Fibroblast of lung (primary cell): ENCODE results near the gene IL16. TPM values are rescaled to one million over a fixed set of nuclear protein-coding genes. Genes with fewer than 3 reads are reported as not detected.

Experiments used
- DNase-seq, 2 donors: peaks; one replicate each; pipeline versions ENCODE4 v3.0.0 to v3.0.0-alpha.2; 2010; ENCODE audit warnings: low read depth in 2 of 2
- H2AFZ ChIP-seq: 2 replicates; pipeline ENCODE4 v1.5.1; 2012; ENCODE audit warnings: low read length, control low read depth, inconsistent platforms
- H3K27ac ChIP-seq: 2 replicates; pipeline ENCODE4 v1.5.1; 2011; ENCODE audit warnings: low read length, control low read depth; ENCODE audit not compliant: insufficient read depth
- H3K27me3 ChIP-seq: 2 replicates; pipeline ENCODE4 v1.5.1; 2011; ENCODE audit warnings: mild to moderate bottlenecking, low read length; ENCODE audit not compliant: control insufficient read depth, insufficient read depth
- H3K36me3 ChIP-seq: 2 replicates; pipeline ENCODE4 v1.5.1; 2011; ENCODE audit warnings: low read length; ENCODE audit not compliant: control insufficient read depth, insufficient read depth
- H3K4me1 ChIP-seq: 2 replicates; pipeline ENCODE4 v1.5.1; 2011; ENCODE audit warnings: low read length; ENCODE audit not compliant: control insufficient read depth, insufficient read depth; ENCODE audit errors: extremely low read depth
- H3K4me2 ChIP-seq: 2 replicates; pipeline ENCODE4 v1.5.1; 2011; ENCODE audit warnings: low read length, control low read depth; ENCODE audit not compliant: insufficient read depth; ENCODE audit errors: extremely low read depth
- H3K4me3 ChIP-seq, 4 experiments: fragments of 200-600 bp in 1 of 4; sonication (generic) in 1 of 4; replicated peaks in 1 of 4; 2 replicates each; pipeline ENCODE4 v1.5.1; 2011 to 2016; ENCODE audit warnings: low read length in 4 of 4, low read depth in 3 of 4, mild to moderate bottlenecking in 3 of 4, control low read depth in 2 of 4, inconsistent platforms in 1 of 4, mixed read lengths in 1 of 4; ENCODE audit not compliant: insufficient read depth in 1 of 4; ENCODE audit errors: control extremely low read depth in 1 of 4
- H3K79me2 ChIP-seq: 2 replicates; pipeline ENCODE4 v1.5.1; 2012; ENCODE audit warnings: mild to moderate bottlenecking, low read length, inconsistent platforms; ENCODE audit not compliant: control insufficient read depth, insufficient read depth
- H3K9ac ChIP-seq: 2 replicates; pipeline ENCODE4 v1.5.1; 2011; ENCODE audit warnings: mild to moderate bottlenecking, low read length, control low read depth; ENCODE audit not compliant: insufficient read depth
- H3K9me3 ChIP-seq: 2 replicates; pipeline ENCODE4 v1.5.1; 2012; ENCODE audit warnings: low read depth, low read length; ENCODE audit not compliant: control insufficient read depth, insufficient read depth
- H4K20me1 ChIP-seq: 2 replicates; pipeline ENCODE4 v1.5.1; 2011; ENCODE audit warnings: low read length; ENCODE audit not compliant: control insufficient read depth, insufficient read depth; ENCODE audit errors: extremely low read depth
- EZH2 ChIP-seq: IDR thresholded peaks from 2 replicates; pipeline ENCODE4 v1.5.1; 2012; ENCODE audit warnings: low read length, control low read depth, mild to moderate bottlenecking; ENCODE audit errors: missing control alignments
- polyA minus RNA-seq: library from RNA; depleted of rRNA, polyadenylated mRNA; stranded (reverse); fragments of >200 nt; gene quantifications from 2 replicates; pipeline ENCODE4 v1.2.3, GENCODE V29; 2011; ENCODE audit warnings: low replicate concordance
- polyA plus RNA-seq, 2 donors: library from polyadenylated mRNA; depleted of rRNA in 1 of 2; stranded (reverse) in 1 of 2; unstranded in 1 of 2; fragments of >200 nt; gene quantifications; 2 replicates each; pipeline ENCODE4 v1.2.1, GENCODE V29; 2011 to 2012; ENCODE audit warnings: missing spikeins in 1 of 2
- total RNA-seq: library from RNA; depleted of rRNA; stranded (reverse); fragments of >200 nt; gene quantifications from 2 replicates; pipeline ENCODE4 v1.2.1, GENCODE V29; 2014
- TF ChIP-seq, protein P1 (sequence below), 2 donors: IDR thresholded peaks in 1 of 2; conservative IDR thresholded peaks in 1 of 2; 1 replicate in 1 of 2; 2 replicates in 1 of 2; pipeline ENCODE4 v1.5.1; 2011 to 2012; ENCODE audit warnings: low read length in 2 of 2, control low read depth in 1 of 2, inconsistent platforms in 1 of 2, low read depth in 1 of 2, mild to moderate bottlenecking in 1 of 2

The IL16 gene
- total RNA-seq (3.1 and 5.0 TPM in 2 replicates), polyA plus RNA-seq (0.96 and 1.3 TPM in 2 replicates), polyA minus RNA-seq (5.3 and 8.9 TPM in 2 replicates)
- 1.6 TPM in 2 replicates for polyA plus RNA-seq (2012)

DNA sequence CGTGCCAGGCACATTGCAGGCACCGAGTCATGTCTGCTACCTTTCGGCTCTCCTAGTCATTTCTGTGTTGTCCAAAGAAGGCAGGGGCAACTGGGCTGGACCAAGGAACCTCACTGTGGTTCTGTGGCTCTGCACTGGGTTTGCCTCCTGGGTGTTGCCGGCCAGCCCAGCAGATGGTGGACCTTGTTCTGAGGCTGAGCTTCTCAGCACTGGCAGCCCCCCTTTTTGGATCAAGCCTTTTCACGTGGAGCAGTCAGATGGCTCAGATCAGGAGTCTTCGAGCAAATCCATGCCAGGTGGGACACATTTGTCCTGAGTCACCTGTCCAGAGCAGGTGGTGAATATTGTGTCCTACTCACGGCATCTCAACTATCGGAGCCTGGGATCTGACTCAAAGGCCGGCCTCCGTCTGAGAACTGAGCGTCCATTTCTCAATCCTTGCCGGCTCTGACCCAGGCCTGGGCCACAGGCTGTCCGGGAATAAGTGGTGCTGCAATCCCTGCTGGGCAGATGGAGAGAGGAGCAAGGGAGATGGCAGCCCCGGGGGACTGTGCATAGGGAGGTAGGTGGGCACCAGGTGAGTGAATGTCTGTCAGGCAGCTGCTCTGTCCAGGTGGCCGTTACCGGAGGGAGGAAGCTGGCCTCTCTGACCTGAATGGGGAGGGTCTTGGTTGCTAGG lies at the start of gene IL16:
Gene IL16 (plus strand): TSS at position 304 of the 679 bp plus-strand sequence. CDS start 28,521 bp downstream, outside the sequence.
- Histone ChIP-seq H3K9ac (no peak within 1 kb of the TSS), H4K20me1 (no peaks in the 10 kb centered on the region), H3K27ac (no peak within 1 kb of the TSS), H3K4me2 (no peak within 1 kb of the TSS), H3K4me1 (no peaks in the 10 kb centered on the region), H3K36me3 (no peaks in the 10 kb centered on the region), H2AFZ (no peak within 1 kb of the TSS), H3K9me3 (no peaks in the 10 kb centered on the region), H3K79me2 (no peaks in the 10 kb centered on the region), H3K4me3 (no peak within 1 kb of the TSS), H3K27me3 (no peaks in the 10 kb centered on the region)
- no peak for DNase-seq
- TF ChIP-seq, protein P1, sequence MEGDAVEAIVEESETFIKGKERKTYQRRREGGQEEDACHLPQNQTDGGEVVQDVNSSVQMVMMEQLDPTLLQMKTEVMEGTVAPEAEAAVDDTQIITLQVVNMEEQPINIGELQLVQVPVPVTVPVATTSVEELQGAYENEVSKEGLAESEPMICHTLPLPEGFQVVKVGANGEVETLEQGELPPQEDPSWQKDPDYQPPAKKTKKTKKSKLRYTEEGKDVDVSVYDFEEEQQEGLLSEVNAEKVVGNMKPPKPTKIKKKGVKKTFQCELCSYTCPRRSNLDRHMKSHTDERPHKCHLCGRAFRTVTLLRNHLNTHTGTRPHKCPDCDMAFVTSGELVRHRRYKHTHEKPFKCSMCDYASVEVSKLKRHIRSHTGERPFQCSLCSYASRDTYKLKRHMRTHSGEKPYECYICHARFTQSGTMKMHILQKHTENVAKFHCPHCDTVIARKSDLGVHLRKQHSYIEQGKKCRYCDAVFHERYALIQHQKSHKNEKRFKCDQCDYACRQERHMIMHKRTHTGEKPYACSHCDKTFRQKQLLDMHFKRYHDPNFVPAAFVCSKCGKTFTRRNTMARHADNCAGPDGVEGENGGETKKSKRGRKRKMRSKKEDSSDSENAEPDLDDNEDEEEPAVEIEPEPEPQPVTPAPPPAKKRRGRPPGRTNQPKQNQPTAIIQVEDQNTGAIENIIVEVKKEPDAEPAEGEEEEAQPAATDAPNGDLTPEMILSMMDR (conservative IDR thresholded peaks at IDR 0.05 in 1 of 2, IDR thresholded peaks at IDR 0.05 in 1 of 2; ENCODE audit: low read depth in 1 of 2, low read length in 2 of 2), result no peak
- no peak for TF ChIP-seq EZH2

DNA sequence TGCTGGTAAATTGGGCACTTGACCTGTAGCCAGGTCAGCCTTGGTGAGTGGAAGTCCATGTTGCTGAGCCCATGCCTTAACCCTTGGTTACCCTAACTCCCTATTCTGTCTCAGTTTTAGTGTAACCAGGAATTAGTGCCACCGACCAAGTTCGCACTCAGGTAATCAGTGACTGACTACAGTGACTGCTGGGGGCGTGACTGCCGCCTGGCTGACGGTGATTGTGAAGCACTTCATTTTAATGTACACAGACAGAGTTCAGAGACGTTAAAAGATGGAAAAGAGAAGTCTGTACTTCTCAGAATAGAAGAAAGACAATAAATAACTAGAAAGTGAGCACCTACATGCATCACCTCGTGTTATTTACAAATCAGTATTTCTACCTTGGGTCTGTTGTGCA lies 45.3 kb upstream of the IL16 start:
- TF ChIP-seq EZH2, result no peak
- TF ChIP-seq, protein P1 (conservative IDR thresholded peaks at IDR 0.05 in 1 of 2, IDR thresholded peaks at IDR 0.05 in 1 of 2; ENCODE audit: low read depth in 1 of 2, low read length in 2 of 2), result no peak
- Histone ChIP-seq H3K9ac (no peak overlapping the region), H3K4me2 (no peak overlapping the region), H4K20me1 (no peaks in the 10 kb centered on the region), H3K4me3 (no peak overlapping the region), H3K36me3 (no peaks in the 10 kb centered on the region), H3K4me1 (no peaks in the 10 kb centered on the region), H2AFZ (no peak overlapping the region), H3K27ac (no peak overlapping the region), H3K79me2 (no peaks in the 10 kb centered on the region), H3K27me3 (peaks cover 3% of the 10 kb centered on the region), H3K9me3 (no peaks in the 10 kb centered on the region)
- DNase-seq, result no peak

DNA sequence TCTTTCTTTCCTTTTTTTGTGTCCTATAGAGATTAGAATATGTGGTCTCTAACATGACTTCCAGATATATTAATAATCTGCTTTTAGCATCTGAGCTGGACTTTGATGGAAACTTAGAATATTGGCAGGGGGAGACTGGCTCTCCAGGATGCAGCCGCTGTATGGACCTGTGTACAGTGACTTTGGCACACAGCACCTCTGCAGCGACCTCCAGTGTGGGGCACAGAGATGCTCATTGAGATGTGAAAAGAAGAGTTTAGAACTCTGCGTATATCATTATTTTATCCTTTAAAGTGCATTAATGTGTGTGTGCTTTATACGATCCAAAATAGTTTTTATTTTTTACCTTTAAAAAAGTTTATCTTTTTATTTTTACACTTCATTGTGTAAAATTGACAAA lies 44.3 kb upstream of the IL16 start:
- Histone ChIP-seq H3K9me3 (no peaks in the 10 kb centered on the region), H4K20me1 (no peaks in the 10 kb centered on the region), H3K9ac (no peak overlapping the region), H2AFZ (no peak overlapping the region), H3K4me2 (no peak overlapping the region), H3K36me3 (no peaks in the 10 kb centered on the region), H3K79me2 (no peaks in the 10 kb centered on the region), H3K27ac (no peak overlapping the region), H3K4me3 (no peak overlapping the region), H3K27me3 (peaks cover 3% of the 10 kb centered on the region), H3K4me1 (peaks cover 5% of the 10 kb centered on the region)
- TF ChIP-seq, protein P1 (conservative IDR thresholded peaks at IDR 0.05 in 1 of 2, IDR thresholded peaks at IDR 0.05 in 1 of 2; ENCODE audit: low read depth in 1 of 2, low read length in 2 of 2), result no peak
- no peak for TF ChIP-seq EZH2
- no peak for DNase-seq
